AG09319 (cell line): ENCODE measurements around the gene SENP2.
"Not testable (repeated sequence)": the region's sequence is repeated elsewhere in the genome, so short reads cannot be mapped to it uniquely, and the experiment has no call there.

ENCODE experiments used
- DNase-seq: peaks from one replicate; pipeline ENCODE4 v3.0.0-alpha.2; 2010; ENCODE audit warnings: low read depth; ENCODE audit errors: extremely low read depth
- CTCF ChIP-seq: IDR thresholded peaks from 2 replicates; pipeline ENCODE4 v1.5.1; 2011; ENCODE audit warnings: low read depth, mild to moderate bottlenecking, inconsistent platforms, low read length, moderate library complexity

Gene SENP2

GRCh38 chr3:185657211-185657610 is 71.1 kb downstream of the SENP2 start:
- no peak for DNase-seq

GRCh38 chr3:185657691-185658503 is 71.8 kb downstream of the SENP2 start:
- TF ChIP-seq CTCF, result no peak

More at GRCh38 chr3:185657211-185657610, 71.1 kb downstream of the SENP2 start:
- TF ChIP-seq CTCF, result no peak

GRCh38 chr3:185658504-185658912 is 72.4 kb downstream of the SENP2 start:
- TF ChIP-seq CTCF, result no peak
- peak; percentile 85 for DNase-seq

More at GRCh38 chr3:185657691-185658503, 71.8 kb downstream of the SENP2 start:
- no peak for DNase-seq

GRCh38 chr3:185658943-185659342 is 72.8 kb downstream of the SENP2 start:
- DNase-seq, result no peak
- TF ChIP-seq CTCF, result no peak

GRCh38 chr3:185659942-185660921 is 74.1 kb downstream of the SENP2 start:
- peak; percentile 99 for TF ChIP-seq CTCF
- DNase-seq, result peak; percentile 43

- not testable (repeated sequence) for DNase-seq
Measured at GRCh38 chr3:185661296-185661695, 75.2 kb downstream of the SENP2 start.

- no peak for DNase-seq
- TF ChIP-seq CTCF, result no peak
Measured at GRCh38 chr3:185661772-185662171, 75.7 kb downstream of the SENP2 start.
